Upper lobe of left lung (tissue), 6 donors: ENCODE results near the gene SLC16A4. TPM values are rescaled to one million over a fixed set of nuclear protein-coding genes. Genes with fewer than 3 reads are reported as not detected.

Source experiments
- ATAC-seq, 2 donors: fragments of 200-7000 bp; cut with Tn5 transposase; one replicate each; pipeline ENCODE4 v1.9.1; 2022; ENCODE audit warnings: mild to moderate bottlenecking in 2 of 2, moderate library complexity in 2 of 2; ENCODE audit not compliant: low FRiP score in 2 of 2
- DNase-seq, 2 donors: peaks; one replicate each; pipeline ENCODE4 v3.0.0-alpha.2; 2019 to 2020
- H3K27ac ChIP-seq, 4 donors: fragments of 200-600 bp; sonication (generic); one replicate each; pipeline ENCODE4 v1.5.1; 2016 to 2019
- H3K27me3 ChIP-seq, 4 donors: fragments of 200-600 bp; sonication (generic); one replicate each; pipeline ENCODE4 v1.5.1; 2017 to 2019
- H3K36me3 ChIP-seq, 4 donors: fragments of 200-600 bp; sonication (generic); one replicate each; pipeline ENCODE4 v1.5.1; 2016 to 2019
- H3K4me1 ChIP-seq, 4 donors: fragments of 200-600 bp; sonication (generic); one replicate each; pipeline ENCODE4 v1.5.1; 2018 to 2019
- H3K4me3 ChIP-seq, 4 donors: fragments of 200-600 bp; sonication (generic); one replicate each; pipeline ENCODE4 v1.5.1; 2017 to 2019; ENCODE audit warnings: mild to moderate bottlenecking in 2 of 4, moderate library complexity in 1 of 4
- H3K9me3 ChIP-seq, 4 donors: fragments of 200-600 bp; sonication (generic); one replicate each; pipeline ENCODE4 v1.5.1; 2018 to 2019
- CTCF ChIP-seq, 6 experiments: fragments of 450-650 bp in 4 of 6; fragments of 200-600 bp in 2 of 6; sonication (generic) in 2 of 6; IDR thresholded peaks; one replicate each; pipeline ENCODE4 v1.5.1; 2016 to 2019; ENCODE audit warnings: antibody characterized with exemption in 6 of 6
- EP300 ChIP-seq, 4 donors: sonication (generic); formaldehyde crosslinking; IDR thresholded peaks; one replicate each; pipeline ENCODE4 v1.5.1; 2017; ENCODE audit warnings: antibody characterized with exemption in 4 of 4, control low read depth in 2 of 4
- POLR2A ChIP-seq, 4 donors: fragments of 450-650 bp; IDR thresholded peaks; one replicate each; pipeline ENCODE4 v1.5.1; 2016 to 2017; ENCODE audit warnings: antibody characterized with exemption in 4 of 4, mild to moderate bottlenecking in 2 of 4
- POLR2AphosphoS5 ChIP-seq, 2 donors: sonication (generic); formaldehyde crosslinking; IDR thresholded peaks; one replicate each; pipeline ENCODE4 v1.5.1; 2017; ENCODE audit warnings: antibody characterized with exemption in 2 of 2
- WGBS, 2 donors: methylation state at CpG; one replicate each; pipeline ENCODE4 v1.1.5; 2017 to 2018; 5-methylcytosine and 5-hydroxymethylcytosine counted together
- total RNA-seq, 6 donors: library from RNA; depleted of rRNA in 4 of 6; stranded (reverse); fragments of >200 nt in 4 of 6; gene quantifications; one replicate each; pipeline versions ENCODE4 v1.1.0 to v1.2.1, GENCODE V29; 2016 to 2021
- donor health status: DM: no; HTN: no; CAD: no; lungs with moderate emphysema.
- donor health status: DM: no; HTN: yes; CAD: no; lungs with severe emphysema.

SLC16A4 gene
- total RNA-seq, 6 donors from 2014 or later: 7.8 to 23.0 (median 15.4) TPM

DNA sequence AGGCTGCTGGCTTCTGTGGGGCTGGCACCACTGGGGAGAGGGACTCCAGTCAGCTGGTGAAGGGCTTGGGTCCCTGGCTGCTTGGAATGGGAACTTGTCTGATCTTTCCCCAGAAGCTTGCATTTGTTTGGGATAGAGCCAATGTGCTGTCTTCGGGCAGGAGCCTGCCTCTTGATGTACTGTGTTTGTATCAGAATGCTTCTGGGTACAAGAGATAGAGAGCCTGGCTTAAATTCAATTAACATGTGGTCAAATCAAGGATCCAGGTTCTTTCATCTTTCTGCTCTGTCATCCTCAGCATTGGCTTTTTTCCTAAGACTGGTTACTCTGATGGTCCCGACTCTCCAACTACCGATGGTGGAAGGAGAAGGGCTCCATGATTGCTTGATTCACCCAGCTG is 44.1 kb upstream of the SLC16A4 start:
- Histone ChIP-seq H3K27ac (no peak overlapping the region), H3K36me3 (no peaks in the 10 kb centered on the region), H3K27me3 (no peaks in the 10 kb centered on the region), H3K4me1 (peaks cover 7 to 15% (median 14%) of the 10 kb centered on the region in 4 donors), H3K4me3 (no peak overlapping the region), H3K9me3 (no peaks in the 10 kb centered on the region)
- no peak for TF ChIP-seq EP300 (IDR thresholded peaks at IDR 0.05)
- no peak for TF ChIP-seq POLR2A (IDR thresholded peaks at IDR 0.05)
- TF ChIP-seq POLR2AphosphoS5 (IDR thresholded peaks at IDR 0.05): no peak
- no peak for TF ChIP-seq CTCF (IDR thresholded peaks at IDR 0.05)
- DNase-seq: no peak
- 67 to 70% methylated on average over 3 of the region's 3 CpGs for WGBS, 2 donors
- no peak for ATAC-seq

DNA sequence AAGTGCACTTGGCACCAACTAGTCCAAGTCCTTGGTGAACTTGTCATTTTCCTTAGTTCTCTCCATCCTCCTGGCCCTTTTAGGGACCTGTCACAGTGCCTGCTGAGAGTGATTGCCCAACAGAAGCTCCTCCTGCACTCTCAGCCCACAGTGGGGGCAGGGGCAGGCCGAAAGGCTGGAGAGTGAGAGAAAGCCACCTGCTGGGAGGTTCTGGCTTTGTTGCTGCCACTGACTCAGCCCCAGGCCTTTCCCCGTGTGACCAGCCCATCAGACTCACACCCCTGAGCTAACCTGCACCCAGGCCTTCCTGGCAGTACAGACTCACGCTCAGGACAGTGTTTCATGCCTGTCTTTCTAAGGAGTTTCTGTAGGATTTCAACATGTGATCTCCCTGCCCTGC is 43.0 kb upstream of the SLC16A4 start:
- H3K4me1 ChIP-seq: peaks cover 7 to 15% (median 14%) of the 10 kb centered on the region in 4 donors
- no peaks in the 10 kb centered on the region for H3K36me3 ChIP-seq
- ATAC-seq (peak; percentile 77 to 88), DNase-seq (peak in 1 of 2 donors; percentile 90)
- no peak overlapping the region for H3K4me3 ChIP-seq
- H3K9me3 ChIP-seq: no peaks in the 10 kb centered on the region
- 22 to 33% methylated on average over 3 of the region's 3 CpGs for WGBS, 2 donors
- H3K27me3 ChIP-seq: no peaks in the 10 kb centered on the region
- TF ChIP-seq EP300 (IDR thresholded peaks at IDR 0.05): no peak
- peak in 1 of 4 donors; percentile 25 for TF ChIP-seq POLR2A (IDR thresholded peaks at IDR 0.05)
- no peak for TF ChIP-seq POLR2AphosphoS5 (IDR thresholded peaks at IDR 0.05)
- TF ChIP-seq CTCF (IDR thresholded peaks at IDR 0.05): peak in 3 of 6 experiments; percentile 38 to 59 (median 38)
- peak overlapping the region in 2 of 4 donors; percentile 26 to 65 for H3K27ac ChIP-seq

DNA sequence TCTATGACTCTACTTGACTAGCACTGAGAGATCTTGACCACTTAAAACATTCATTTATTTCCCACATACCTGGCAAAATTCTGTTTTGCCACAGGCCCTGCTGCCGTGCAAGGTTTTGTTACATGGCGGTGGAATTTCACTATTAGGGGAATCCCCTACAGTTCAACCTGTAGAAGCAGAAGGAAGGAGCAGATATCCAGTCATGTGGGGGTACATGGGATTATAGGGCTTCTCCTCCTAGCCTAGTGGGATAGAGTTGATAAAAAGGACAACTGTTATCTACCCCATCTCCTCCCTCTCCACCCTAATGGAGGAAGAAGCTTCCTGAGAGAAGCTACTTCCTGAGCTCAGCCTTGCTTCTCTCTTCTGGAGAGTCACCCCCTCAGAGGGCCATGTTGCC is 42.4 kb upstream of the SLC16A4 start:
- Histone ChIP-seq H3K27me3 (no peaks in the 10 kb centered on the region), H3K4me1 (peaks cover 7 to 15% (median 14%) of the 10 kb centered on the region in 4 donors), H3K9me3 (no peaks in the 10 kb centered on the region), H3K36me3 (no peaks in the 10 kb centered on the region), H3K4me3 (no peak overlapping the region), H3K27ac (peak overlapping the region in 2 of 4 donors; percentile 26 to 65)
- ATAC-seq: peak in 1 of 2 donors; percentile 7
- DNase-seq: no peak
- TF ChIP-seq POLR2AphosphoS5 (IDR thresholded peaks at IDR 0.05) (no peak), CTCF (IDR thresholded peaks at IDR 0.05) (no peak), POLR2A (IDR thresholded peaks at IDR 0.05) (no peak), EP300 (IDR thresholded peaks at IDR 0.05) (no peak)
- 51 to 79% methylated on average over 2 of the region's 2 CpGs for WGBS, 2 donors

DNA sequence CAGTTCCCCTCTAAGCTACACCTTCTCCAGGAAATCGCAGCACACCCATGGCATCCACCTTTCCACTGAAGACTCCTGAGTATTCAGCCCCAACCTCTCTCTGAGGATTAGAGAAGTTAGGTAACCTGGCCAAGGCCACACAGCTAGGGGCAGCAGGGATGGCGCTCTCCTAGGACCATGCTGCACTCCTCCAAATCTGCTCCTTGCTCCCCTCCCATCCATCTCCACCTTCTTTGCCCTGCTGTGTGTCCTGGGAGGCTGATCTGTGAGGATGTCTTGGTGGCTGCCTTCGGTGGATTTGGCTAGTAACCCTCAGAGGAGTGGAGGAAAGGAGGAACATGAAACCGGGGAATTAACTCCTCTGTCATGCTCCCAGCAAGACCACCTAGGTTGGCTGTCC is 40.1 kb upstream of the SLC16A4 start:
- H3K27me3 ChIP-seq: no peaks in the 10 kb centered on the region
- H3K36me3 ChIP-seq: no peaks in the 10 kb centered on the region
- H3K9me3 ChIP-seq: no peaks in the 10 kb centered on the region
- H3K27ac ChIP-seq: no peak overlapping the region
- H3K4me1 ChIP-seq: peaks cover 7 to 16% (median 14%) of the 10 kb centered on the region in 4 donors
- 81 to 92% methylated on average over 4 of the region's 4 CpGs for WGBS, 2 donors
- no peak overlapping the region for H3K4me3 ChIP-seq
- TF ChIP-seq CTCF (IDR thresholded peaks at IDR 0.05): no peak
- no peak for TF ChIP-seq POLR2A (IDR thresholded peaks at IDR 0.05)
- TF ChIP-seq EP300 (IDR thresholded peaks at IDR 0.05): no peak
- TF ChIP-seq POLR2AphosphoS5 (IDR thresholded peaks at IDR 0.05): no peak
- DNase-seq (no peak), ATAC-seq (no peak)

DNA sequence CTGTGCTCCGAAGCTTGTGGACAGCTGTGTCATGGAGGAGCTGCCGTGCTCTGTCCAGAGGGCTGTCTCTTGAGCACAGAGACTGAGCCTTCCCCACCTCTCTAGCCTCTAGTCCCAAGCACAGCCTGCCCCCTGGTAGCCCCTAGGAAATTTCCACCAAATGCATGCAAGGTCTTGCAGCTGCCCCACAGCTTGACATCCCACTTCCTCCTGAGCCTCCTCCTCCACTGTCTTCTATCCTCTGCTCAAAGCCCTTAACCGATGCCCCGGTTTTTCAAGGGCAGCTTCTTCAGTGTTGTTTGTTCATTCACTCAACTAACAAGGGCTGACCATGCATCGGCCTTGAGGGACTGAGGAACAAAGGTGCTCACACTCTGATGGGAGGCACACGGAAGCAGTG is 39.5 kb upstream of the SLC16A4 start:
- ATAC-seq (no peak), DNase-seq (no peak)
- Histone ChIP-seq H3K27ac (no peak overlapping the region), H3K27me3 (no peaks in the 10 kb centered on the region), H3K4me3 (no peak overlapping the region), H3K9me3 (no peaks in the 10 kb centered on the region), H3K4me1 (peaks cover 7 to 21% (median 17%) of the 10 kb centered on the region in 4 donors), H3K36me3 (no peaks in the 10 kb centered on the region)
- no peak for TF ChIP-seq POLR2AphosphoS5 (IDR thresholded peaks at IDR 0.05)
- TF ChIP-seq CTCF (IDR thresholded peaks at IDR 0.05): no peak
- no peak for TF ChIP-seq POLR2A (IDR thresholded peaks at IDR 0.05)
- no peak for TF ChIP-seq EP300 (IDR thresholded peaks at IDR 0.05)
- WGBS, 2 donors: 60 to 75% methylated on average over 6 of the region's 6 CpGs
